Measurements from ENCODE around the gene RABGAP1L.

DNA sequence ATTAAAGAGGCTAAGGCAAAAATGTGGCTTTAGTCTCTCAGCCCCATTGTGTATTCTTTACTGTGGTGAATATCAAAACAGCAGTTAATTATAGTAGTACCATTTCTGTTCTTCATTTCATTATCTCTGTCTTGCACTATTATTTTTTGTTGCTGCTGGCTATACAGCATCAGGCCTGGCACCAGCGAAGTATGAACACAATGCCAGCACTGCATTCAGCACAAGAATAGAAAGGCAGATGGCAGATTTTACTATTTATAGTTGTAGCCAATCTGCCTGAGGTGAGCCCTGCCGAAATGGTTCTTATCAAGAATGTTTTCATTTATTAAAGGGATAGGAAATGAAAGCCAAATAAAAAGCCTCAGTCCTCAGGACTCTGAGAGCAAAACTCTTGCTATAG, 360.5 kb downstream of the RABGAP1L start:
- TF ChIP-seq CTCF (optimal IDR thresholded peaks at IDR 0.05 in 1 of 3, IDR thresholded peaks at IDR 0.05 in 1 of 3, conservative IDR thresholded peaks at IDR 0.05 in 1 of 3; ENCODE audit: extremely low read depth in 1 of 3, insufficient read depth in 2 of 3, low read length in 3 of 3) (no peak), EZH2 (IDR thresholded peaks at IDR 0.05; ENCODE audit: low read length) (no peak)

Measured in keratinocyte (primary cell).